ENCODE results near the gene CCDC170.

CCDC170 gene

GRCh38 chr6:151624900-151625536 is 131.2 kb downstream of the CCDC170 start:
- H3K9me3 ChIP-seq (ENCODE audit: low read length), result no peaks in the 10 kb centered on the region
- H3K4me3 ChIP-seq (ENCODE audit: low read depth in 1 of 2, low read length in 2 of 2), result no peak overlapping the region
- H3K27me3 ChIP-seq (ENCODE audit: control insufficient read depth in 1 of 2, insufficient read depth in 2 of 2, low read length in 2 of 2), result no peaks in the 10 kb centered on the region
- H3K9ac ChIP-seq (ENCODE audit: low read length), result no peak overlapping the region
- H3K4me1 ChIP-seq (ENCODE audit: insufficient read depth, low read length), result no peaks in the 10 kb centered on the region
- no peaks in the 10 kb centered on the region for H3K36me3 ChIP-seq (ENCODE audit: insufficient read depth, low read length)
- no peak overlapping the region for H3K27ac ChIP-seq (ENCODE audit: low read depth, low read length)

GRCh38 chr6:151627689-151628444 is 134.1 kb downstream of the CCDC170 start:
- H3K9ac ChIP-seq (ENCODE audit: low read length), result no peak overlapping the region
- no peaks in the 10 kb centered on the region for H3K27me3 ChIP-seq (ENCODE audit: control insufficient read depth in 1 of 2, insufficient read depth in 2 of 2, low read length in 2 of 2)
- no peaks in the 10 kb centered on the region for H3K36me3 ChIP-seq (ENCODE audit: insufficient read depth, low read length)
- H3K4me3 ChIP-seq (ENCODE audit: low read depth in 1 of 2, low read length in 2 of 2), result no peak overlapping the region
- H3K4me1 ChIP-seq (ENCODE audit: insufficient read depth, low read length), result peaks cover 5% of the 10 kb centered on the region
- no peak overlapping the region for H3K27ac ChIP-seq (ENCODE audit: low read depth, low read length)
- no peaks in the 10 kb centered on the region for H3K9me3 ChIP-seq (ENCODE audit: low read length)

DNA sequence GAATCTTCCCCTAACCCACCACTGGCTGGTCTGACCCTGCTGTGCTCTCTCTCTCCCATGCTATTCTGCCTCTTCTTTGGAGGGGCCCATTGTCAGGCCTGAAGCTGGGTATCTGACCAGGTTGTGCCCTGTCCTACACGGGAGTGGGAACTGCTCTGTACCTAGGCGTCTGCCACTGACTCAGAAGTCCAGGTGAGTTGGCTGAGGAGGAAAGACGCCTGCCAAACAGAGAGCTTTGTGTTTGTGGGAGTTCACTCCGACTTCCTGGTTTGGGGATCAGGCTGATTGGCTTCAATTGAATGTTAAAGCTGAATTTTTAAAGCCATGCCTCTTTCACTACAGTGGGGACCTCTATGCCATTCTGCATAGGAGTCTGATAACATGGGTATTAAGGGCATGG is 136.0 kb downstream of the CCDC170 start:
- Histone ChIP-seq H3K4me1 (ENCODE audit: insufficient read depth, low read length) (peaks cover 5% of the 10 kb centered on the region), H3K27me3 (ENCODE audit: control insufficient read depth in 1 of 2, insufficient read depth in 2 of 2, low read length in 2 of 2) (no peaks in the 10 kb centered on the region), H3K9ac (ENCODE audit: low read length) (no peak overlapping the region)

DNA sequence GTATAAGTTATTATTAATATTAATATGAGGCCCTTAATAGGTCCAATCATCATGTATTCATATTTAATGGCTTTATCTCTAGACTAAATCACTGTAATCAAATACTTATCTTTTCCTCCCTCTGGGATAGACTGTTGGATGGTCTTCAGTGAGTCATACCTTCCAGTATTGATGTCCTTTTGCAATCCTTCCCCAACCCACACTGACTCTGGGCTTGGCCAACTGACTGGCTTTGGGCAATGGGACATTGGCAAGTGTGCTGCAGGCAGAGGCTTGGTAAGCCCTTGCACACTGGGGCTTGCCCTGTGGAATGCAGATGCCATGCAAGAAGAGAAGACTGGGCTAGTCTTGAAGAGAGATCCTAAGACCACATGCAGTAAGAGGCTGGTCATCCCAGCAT is 136.6 kb downstream of the CCDC170 start:
- Histone ChIP-seq H3K27me3 (ENCODE audit: control insufficient read depth in 1 of 2, insufficient read depth in 2 of 2, low read length in 2 of 2) (no peaks in the 10 kb centered on the region), H3K4me3 (ENCODE audit: low read depth in 1 of 2, low read length in 2 of 2) (no peak overlapping the region), H3K9me3 (ENCODE audit: low read length) (no peaks in the 10 kb centered on the region), H3K4me1 (ENCODE audit: insufficient read depth, low read length) (peaks cover 5% of the 10 kb centered on the region), H3K36me3 (ENCODE audit: insufficient read depth, low read length) (no peaks in the 10 kb centered on the region), H3K27ac (ENCODE audit: low read depth, low read length) (no peak overlapping the region), H3K9ac (ENCODE audit: low read length) (no peak overlapping the region)

More for the DNA sequence above, 136.0 kb downstream of the CCDC170 start:
- Histone ChIP-seq H3K36me3 (ENCODE audit: insufficient read depth, low read length) (no peaks in the 10 kb centered on the region), H3K4me3 (ENCODE audit: low read depth in 1 of 2, low read length in 2 of 2) (no peak overlapping the region), H3K27ac (ENCODE audit: low read depth, low read length) (no peak overlapping the region), H3K9me3 (ENCODE audit: low read length) (no peaks in the 10 kb centered on the region)

DNA sequence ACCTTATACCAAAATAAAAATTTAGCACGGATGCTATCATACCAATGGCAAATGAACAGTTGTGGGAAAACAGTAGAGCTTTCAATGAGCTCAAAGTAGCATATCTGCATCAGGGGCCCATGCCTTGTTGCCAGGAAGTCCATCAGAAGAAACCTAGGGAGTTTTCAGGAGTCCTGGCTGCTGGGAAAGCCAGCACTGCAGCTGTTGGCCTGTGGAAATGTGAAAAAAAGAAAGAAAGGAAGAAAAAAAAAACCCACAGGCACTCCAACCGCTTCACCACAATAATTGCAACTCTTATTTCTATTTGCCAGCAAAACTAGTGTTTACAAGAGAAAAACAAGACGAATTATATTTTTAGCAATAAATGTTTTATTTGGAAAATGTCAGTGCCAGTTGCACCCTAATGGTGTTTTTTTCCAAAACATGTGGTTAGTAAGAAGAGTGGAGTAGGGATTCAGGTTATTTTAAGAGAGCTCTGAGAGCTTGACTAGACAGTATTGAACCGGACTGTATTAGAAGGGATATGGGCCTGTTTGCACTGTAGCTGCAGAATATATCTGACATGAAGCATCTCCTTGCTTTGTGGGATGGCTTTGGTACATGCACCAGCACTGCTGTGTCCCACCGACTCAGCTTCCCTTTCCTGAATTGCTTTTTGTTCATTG is 137.3 kb downstream of the CCDC170 start:
- Histone ChIP-seq H3K27ac (ENCODE audit: low read depth, low read length) (no peak overlapping the region), H3K4me3 (ENCODE audit: low read depth in 1 of 2, low read length in 2 of 2) (no peak overlapping the region)

DNA sequence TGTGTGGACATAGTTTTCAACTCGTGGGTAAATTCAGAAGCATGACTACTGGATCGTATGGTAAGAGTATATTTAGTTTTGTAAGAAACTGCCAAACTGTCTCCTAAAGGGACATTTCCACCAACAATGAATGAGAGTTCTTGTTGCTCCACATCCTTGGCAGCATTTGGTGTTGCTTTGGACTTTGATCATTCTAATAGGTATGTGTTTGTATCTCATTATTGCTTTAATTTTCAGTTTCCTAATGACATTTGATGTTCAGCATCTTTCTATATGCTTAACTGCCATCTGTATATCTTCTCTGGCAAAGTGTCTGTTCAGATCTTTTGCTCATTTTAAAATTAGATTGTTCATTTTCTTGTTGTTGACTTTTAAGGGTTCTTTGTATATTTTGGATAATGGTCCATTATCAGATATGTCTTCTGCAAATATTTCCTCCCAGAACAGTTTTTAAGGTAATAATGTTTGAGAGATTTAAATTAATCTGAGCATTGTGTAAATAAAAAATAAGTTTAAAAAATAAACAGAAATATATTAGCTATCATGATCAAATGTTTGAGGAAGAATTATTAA is 138.7 kb downstream of the CCDC170 start:
- Histone ChIP-seq H3K27ac (ENCODE audit: low read depth, low read length) (no peak overlapping the region), H3K4me3 (ENCODE audit: low read depth in 1 of 2, low read length in 2 of 2) (no peak overlapping the region), H3K9ac (ENCODE audit: low read length) (no peak overlapping the region), H3K4me1 (ENCODE audit: insufficient read depth, low read length) (peaks cover 5% of the 10 kb centered on the region), H3K9me3 (ENCODE audit: low read length) (peaks cover under 1% of the 10 kb centered on the region), H3K27me3 (ENCODE audit: control insufficient read depth in 1 of 2, insufficient read depth in 2 of 2, low read length in 2 of 2) (no peaks in the 10 kb centered on the region), H3K36me3 (ENCODE audit: insufficient read depth, low read length) (no peaks in the 10 kb centered on the region)

More for the DNA sequence above, 137.3 kb downstream of the CCDC170 start:
- Histone ChIP-seq H3K27me3 (ENCODE audit: control insufficient read depth in 1 of 2, insufficient read depth in 2 of 2, low read length in 2 of 2) (no peaks in the 10 kb centered on the region), H3K4me1 (ENCODE audit: insufficient read depth, low read length) (peaks cover 5% of the 10 kb centered on the region), H3K36me3 (ENCODE audit: insufficient read depth, low read length) (no peaks in the 10 kb centered on the region), H3K9me3 (ENCODE audit: low read length) (no peaks in the 10 kb centered on the region), H3K9ac (ENCODE audit: low read length) (no peak overlapping the region)

DNA sequence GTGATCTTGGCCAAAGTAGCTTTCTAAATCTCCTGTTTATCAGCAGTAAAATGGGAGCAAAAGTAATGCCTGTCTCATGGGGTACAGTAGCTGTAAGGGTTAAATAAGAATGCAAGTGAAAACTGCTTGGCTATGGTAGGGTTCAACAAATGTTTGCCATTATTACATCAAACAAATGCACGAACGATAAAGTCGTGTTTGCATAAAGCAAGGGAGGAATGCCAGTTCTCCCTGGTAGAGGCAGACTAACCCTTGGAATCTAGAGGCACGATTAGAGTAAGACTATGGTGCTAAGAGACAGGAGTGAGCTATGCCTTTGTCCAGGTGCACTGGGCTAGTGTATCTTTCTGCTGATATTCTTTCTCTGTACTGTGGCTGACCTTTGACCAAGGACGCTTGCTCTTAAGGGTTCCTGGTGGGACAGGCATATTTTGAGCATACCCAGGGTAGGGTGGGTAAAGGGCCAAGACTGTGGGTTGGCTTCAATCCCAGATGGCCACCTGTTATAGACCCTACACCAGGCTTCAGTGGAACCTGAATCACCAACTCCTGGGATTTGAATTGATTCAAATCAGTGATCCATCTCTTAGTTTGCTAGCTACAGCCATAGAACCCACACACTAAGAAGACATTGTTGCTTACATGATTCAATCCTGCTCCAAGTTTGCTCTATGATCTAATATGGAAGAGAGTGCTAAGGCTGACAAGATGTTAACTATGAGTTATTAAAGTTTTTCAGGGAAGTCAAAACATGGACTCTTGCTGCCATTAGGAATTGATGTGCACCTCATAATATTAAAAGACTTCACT is 139.9 kb downstream of the CCDC170 start:
- H3K27me3 ChIP-seq (ENCODE audit: control insufficient read depth in 1 of 2, insufficient read depth in 2 of 2, low read length in 2 of 2), result no peaks in the 10 kb centered on the region
- H3K9me3 ChIP-seq (ENCODE audit: low read length), result peaks cover 7% of the 10 kb centered on the region
- no peaks in the 10 kb centered on the region for H3K36me3 ChIP-seq (ENCODE audit: insufficient read depth, low read length)
- H3K27ac ChIP-seq (ENCODE audit: low read depth, low read length), result no peak overlapping the region
- H3K9ac ChIP-seq (ENCODE audit: low read length), result no peak overlapping the region
- peaks cover 5% of the 10 kb centered on the region for H3K4me1 ChIP-seq (ENCODE audit: insufficient read depth, low read length)
- H3K4me3 ChIP-seq (ENCODE audit: low read depth in 1 of 2, low read length in 2 of 2), result no peak overlapping the region

DNA sequence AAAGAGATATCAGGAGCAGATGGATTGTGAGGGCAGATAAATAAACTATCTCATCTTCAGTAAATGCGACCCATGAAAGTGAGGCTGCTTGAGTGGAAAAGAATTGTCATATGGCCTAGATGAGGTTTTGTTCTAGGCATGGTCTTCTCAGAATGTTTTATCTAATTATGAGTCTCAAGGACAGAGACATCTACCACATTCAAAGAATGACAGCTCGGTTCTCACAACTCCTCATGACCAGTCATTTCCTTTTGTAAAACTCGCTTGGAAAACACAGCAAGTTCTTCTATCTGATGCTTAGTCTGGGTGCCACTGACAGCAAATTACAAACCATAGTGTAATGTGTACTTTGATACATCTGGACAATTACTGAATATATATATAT is 140.5 kb downstream of the CCDC170 start:
- Histone ChIP-seq H3K27ac (ENCODE audit: low read depth, low read length) (no peak overlapping the region), H3K27me3 (ENCODE audit: control insufficient read depth in 1 of 2, insufficient read depth in 2 of 2, low read length in 2 of 2) (no peaks in the 10 kb centered on the region), H3K36me3 (ENCODE audit: insufficient read depth, low read length) (no peaks in the 10 kb centered on the region), H3K9me3 (ENCODE audit: low read length) (peaks cover 7% of the 10 kb centered on the region), H3K4me3 (ENCODE audit: low read depth in 1 of 2, low read length in 2 of 2) (no peak overlapping the region), H3K9ac (ENCODE audit: low read length) (no peak overlapping the region), H3K4me1 (ENCODE audit: insufficient read depth, low read length) (peaks cover 5% of the 10 kb centered on the region)

DNA sequence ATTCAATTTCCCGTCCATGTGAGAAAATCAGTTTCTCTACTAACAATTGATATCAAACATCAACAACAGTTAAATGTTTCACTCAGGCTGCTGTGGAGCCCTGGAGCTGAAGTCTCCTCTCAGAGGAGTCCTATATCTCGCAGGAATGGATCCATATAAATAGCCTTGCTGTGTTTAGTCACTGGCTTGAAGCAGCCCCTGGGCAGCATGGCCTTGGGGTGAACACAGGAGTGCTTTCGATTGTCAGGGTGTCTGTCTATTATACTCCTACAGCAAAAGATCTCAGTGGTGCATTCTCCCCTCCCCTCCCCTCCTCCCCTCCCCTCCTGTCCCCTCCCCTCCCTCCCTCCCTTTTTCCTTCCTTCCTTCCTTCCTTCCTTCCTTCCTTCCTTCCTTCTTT is 141.9 kb downstream of the CCDC170 start:
- Histone ChIP-seq H3K27ac (ENCODE audit: low read depth, low read length) (no peak overlapping the region), H3K4me1 (ENCODE audit: insufficient read depth, low read length) (peaks cover under 1% of the 10 kb centered on the region), H3K36me3 (ENCODE audit: insufficient read depth, low read length) (no peaks in the 10 kb centered on the region), H3K4me3 (ENCODE audit: low read depth in 1 of 2, low read length in 2 of 2) (no peak overlapping the region), H3K27me3 (ENCODE audit: control insufficient read depth in 1 of 2, insufficient read depth in 2 of 2, low read length in 2 of 2) (no peaks in the 10 kb centered on the region), H3K9me3 (ENCODE audit: low read length) (peaks cover 7% of the 10 kb centered on the region), H3K9ac (ENCODE audit: low read length) (no peak overlapping the region)

DNA sequence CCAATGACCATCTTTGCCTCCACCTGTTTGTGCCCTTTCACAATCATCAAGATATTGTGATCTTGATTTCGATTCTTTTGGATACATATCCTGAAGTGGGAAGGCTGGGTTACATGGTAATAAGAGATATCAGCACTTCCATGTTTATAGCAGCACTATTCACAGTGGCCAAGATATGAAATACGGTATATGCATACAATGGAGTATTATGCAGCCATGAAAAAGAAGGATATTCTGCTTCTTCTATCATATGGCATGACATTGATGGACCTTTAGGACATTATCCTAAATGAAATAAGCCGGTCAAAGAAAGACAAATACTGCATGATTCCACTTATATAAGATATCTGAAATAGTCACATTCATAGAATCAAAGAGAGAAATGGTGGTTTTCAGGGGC is 144.0 kb downstream of the CCDC170 start:
- Histone ChIP-seq H3K4me3 (ENCODE audit: low read depth in 1 of 2, low read length in 2 of 2) (no peak overlapping the region), H3K4me1 (ENCODE audit: insufficient read depth, low read length) (no peaks in the 10 kb centered on the region), H3K9me3 (ENCODE audit: low read length) (peaks cover 7% of the 10 kb centered on the region), H3K9ac (ENCODE audit: low read length) (no peak overlapping the region), H3K36me3 (ENCODE audit: insufficient read depth, low read length) (no peaks in the 10 kb centered on the region), H3K27ac (ENCODE audit: low read depth, low read length) (no peak overlapping the region), H3K27me3 (ENCODE audit: control insufficient read depth in 1 of 2, insufficient read depth in 2 of 2, low read length in 2 of 2) (no peaks in the 10 kb centered on the region)

DNA sequence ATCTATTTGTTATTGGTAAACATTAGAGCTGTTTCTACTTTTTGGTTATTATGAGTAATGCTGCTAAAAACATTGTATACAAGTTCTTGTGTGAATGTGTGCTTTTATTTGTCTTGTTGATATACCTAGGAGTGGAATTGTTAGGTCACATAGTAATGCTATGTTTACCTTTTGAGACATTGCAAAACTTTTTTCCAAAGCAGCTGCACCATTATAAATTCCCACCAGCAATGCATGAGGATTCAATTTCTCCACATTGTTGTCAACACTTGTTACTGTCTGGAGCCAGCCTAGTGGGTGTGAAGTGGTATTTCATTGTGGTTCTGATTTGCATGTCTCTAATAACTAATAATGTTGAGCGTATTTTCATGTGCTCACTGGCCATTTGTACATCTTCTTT is 145.9 kb downstream of the CCDC170 start:
- no peak overlapping the region for H3K27ac ChIP-seq (ENCODE audit: low read depth, low read length)

More for the DNA sequence above, 145.9 kb downstream of the CCDC170 start:
- Histone ChIP-seq H3K36me3 (ENCODE audit: insufficient read depth, low read length) (no peaks in the 10 kb centered on the region), H3K9me3 (ENCODE audit: low read length) (peaks cover 7% of the 10 kb centered on the region), H3K4me1 (ENCODE audit: insufficient read depth, low read length) (no peaks in the 10 kb centered on the region), H3K27me3 (ENCODE audit: control insufficient read depth in 1 of 2, insufficient read depth in 2 of 2, low read length in 2 of 2) (no peaks in the 10 kb centered on the region), H3K4me3 (ENCODE audit: low read depth in 1 of 2, low read length in 2 of 2) (no peak overlapping the region), H3K9ac (ENCODE audit: low read length) (no peak overlapping the region)
